ENCODE data around the gene RPL36. TPM values are rescaled to one million over a fixed set of nuclear protein-coding genes. Genes with fewer than 3 reads are reported as not detected.

The RPL36 gene
- total RNA-seq, 1 experiment from 2014 or later, result 787 TPM

- H3K36me3 ChIP-seq (ENCODE audit: low read depth), result no peaks in the 10 kb centered on the region
- peaks cover 12% of the 10 kb centered on the region; the same call in 1 of the 2 replicates for H4K20me1 ChIP-seq (ENCODE audit: insufficient read depth)
- H3K27ac ChIP-seq, result no peak overlapping the region
- no peak overlapping the region for H3K4me3 ChIP-seq
- H3F3A ChIP-seq (ENCODE audit: insufficient read depth, low read depth), result no peaks in the 10 kb centered on the region
- no TSS peak for BruUV-seq (replicated peaks)
- H3K9me3 ChIP-seq (ENCODE audit: insufficient read depth, low read depth), result no peaks in the 10 kb centered on the region
- no peak overlapping the region for H2AFZ ChIP-seq
- no peaks in the 10 kb centered on the region for H3K9me2 ChIP-seq (ENCODE audit: insufficient read depth)
- intact Hi-C loops (cut with micrococcal nuclease; ENCODE audit: unreplicated experiment), result no loop called here
- TF ChIP-seq CTCF (conservative IDR thresholded peaks at IDR 0.05), result no peak
- no peak for TF ChIP-seq EZH2 (IDR thresholded peaks at IDR 0.05; ENCODE audit: low read depth)
- H3K79me2 ChIP-seq (ENCODE audit: low read depth), result no peaks in the 10 kb centered on the region
- POLR2A ChIA-PET (ENCODE audit: unreplicated experiment), result interaction anchor here (0.6 kb wide), 1 partner anchor 8 kb away, joined by 9 read pairs; no protein-coding TSS in a partner anchor
- no peak for DNase-seq
- no peaks in the 10 kb centered on the region for H3K4me1 ChIP-seq (replicated peaks; ENCODE audit: insufficient read depth)
- no peaks in the 10 kb centered on the region for H3K27me3 ChIP-seq (ENCODE audit: insufficient read depth, low read depth)
- no peak overlapping the region for H3K4me2 ChIP-seq
- CTCF ChIA-PET, result no interaction called here
These were observed 17.8 kb downstream of the RPL36 start for GRCh38 chr19:5707576-5708575.

- intact Hi-C loops (cut with micrococcal nuclease; ENCODE audit: unreplicated experiment), result no loop called here
- H3K36me3 ChIP-seq (ENCODE audit: low read depth), result no peaks in the 10 kb centered on the region
- H3K4me1 ChIP-seq (replicated peaks; ENCODE audit: insufficient read depth), result no peaks in the 10 kb centered on the region
- H3K9me2 ChIP-seq (ENCODE audit: insufficient read depth), result no peaks in the 10 kb centered on the region
- no peaks in the 10 kb centered on the region for H3K27me3 ChIP-seq (ENCODE audit: insufficient read depth, low read depth)
- no peak for DNase-seq
- no peak overlapping the region for H3K4me2 ChIP-seq
- no TSS peak for BruUV-seq (replicated peaks)
- H2AFZ ChIP-seq, result no peak overlapping the region
- H3K79me2 ChIP-seq (ENCODE audit: low read depth), result peaks cover 21% of the 10 kb centered on the region
- H3K4me3 ChIP-seq, result no peak overlapping the region
- ChIA-PET POLR2A (ENCODE audit: unreplicated experiment) (no interaction called here), CTCF (no interaction called here)
- peaks cover 34% of the 10 kb centered on the region for H4K20me1 ChIP-seq (ENCODE audit: insufficient read depth)
- no peaks in the 10 kb centered on the region for H3F3A ChIP-seq (ENCODE audit: insufficient read depth, low read depth)
- H3K27ac ChIP-seq, result no peak overlapping the region
- TF ChIP-seq CTCF (conservative IDR thresholded peaks at IDR 0.05), result no peak
- no peak for TF ChIP-seq EZH2 (IDR thresholded peaks at IDR 0.05; ENCODE audit: low read depth)
- H3K9me3 ChIP-seq (ENCODE audit: insufficient read depth, low read depth), result no peaks in the 10 kb centered on the region
These were observed 20.9 kb downstream of the RPL36 start for GRCh38 chr19:5711025-5711424.

GRCh38 chr19:5711713-5712161 is 21.6 kb downstream of the RPL36 start:
- H3K4me2 ChIP-seq, result no peak overlapping the region

More at GRCh38 chr19:5711713-5712161, 21.6 kb downstream of the RPL36 start:
- TF ChIP-seq EZH2 (IDR thresholded peaks at IDR 0.05; ENCODE audit: low read depth) (no peak), CTCF (conservative IDR thresholded peaks at IDR 0.05) (no peak)
- H3K4me3 ChIP-seq, result no peak overlapping the region
- no peaks in the 10 kb centered on the region for H3K9me3 ChIP-seq (ENCODE audit: insufficient read depth, low read depth)
- POLR2A ChIA-PET (ENCODE audit: unreplicated experiment), result no interaction called here
- no TSS peak for BruUV-seq (replicated peaks)
- H4K20me1 ChIP-seq (ENCODE audit: insufficient read depth), result peaks cover 39% of the 10 kb centered on the region
- H3K79me2 ChIP-seq (ENCODE audit: low read depth), result peaks cover 27% of the 10 kb centered on the region
- DNase-seq, result no peak
- no peaks in the 10 kb centered on the region for H3K9me2 ChIP-seq (ENCODE audit: insufficient read depth)
- H2AFZ ChIP-seq, result no peak overlapping the region
- H3K36me3 ChIP-seq (ENCODE audit: low read depth), result no peaks in the 10 kb centered on the region
- no peaks in the 10 kb centered on the region for H3F3A ChIP-seq (ENCODE audit: insufficient read depth, low read depth)
- H3K4me1 ChIP-seq (replicated peaks; ENCODE audit: insufficient read depth), result no peaks in the 10 kb centered on the region
- CTCF ChIA-PET, result no interaction called here
- intact Hi-C loops (cut with micrococcal nuclease; ENCODE audit: unreplicated experiment), result no loop called here
- H3K27me3 ChIP-seq (ENCODE audit: insufficient read depth, low read depth), result no peaks in the 10 kb centered on the region
- H3K27ac ChIP-seq, result no peak overlapping the region
